Fibroblast of pulmonary artery (primary cell): Measurements from ENCODE around the gene CFAP52.

Source experiments
- DNase-seq: peaks from one replicate; pipeline ENCODE4 v3.0.0-alpha.2; 2010; ENCODE audit warnings: low read depth
- H3K4me3 ChIP-seq: replicated peaks from 2 replicates; pipeline ENCODE4 v1.5.1; 2011; ENCODE audit warnings: low read depth, mild to moderate bottlenecking, control low read depth, low read length, moderate library complexity
- TF ChIP-seq, protein P1 (sequence below): IDR thresholded peaks from 2 replicates; pipeline ENCODE4 v1.5.1; 2011; ENCODE audit warnings: mild to moderate bottlenecking, control low read depth, low read length, inconsistent platforms; ENCODE audit errors: missing control alignments

CFAP52 gene

DNA sequence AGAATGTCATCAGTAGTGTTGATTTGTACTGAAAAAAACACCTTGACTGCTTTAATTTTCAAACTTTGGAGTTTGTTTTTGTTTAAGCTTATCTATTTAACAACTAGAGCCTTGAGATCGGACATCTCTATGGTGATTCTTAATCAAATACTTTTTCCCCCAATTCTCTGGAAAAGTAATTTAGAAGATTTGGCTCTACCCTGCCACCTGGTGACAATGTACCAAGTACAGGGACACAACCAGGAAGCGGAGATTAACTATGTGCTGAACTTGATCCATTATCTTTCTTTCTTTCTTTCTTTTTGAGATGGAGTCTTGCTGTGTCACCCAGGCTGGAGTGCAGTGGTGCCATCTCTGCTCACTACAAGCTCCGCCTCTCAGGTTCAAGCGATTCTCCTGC is 99.6 kb downstream of the CFAP52 start:
- H3K4me3 ChIP-seq = no peak overlapping the region
- no peak for DNase-seq
- TF ChIP-seq, protein P1, sequence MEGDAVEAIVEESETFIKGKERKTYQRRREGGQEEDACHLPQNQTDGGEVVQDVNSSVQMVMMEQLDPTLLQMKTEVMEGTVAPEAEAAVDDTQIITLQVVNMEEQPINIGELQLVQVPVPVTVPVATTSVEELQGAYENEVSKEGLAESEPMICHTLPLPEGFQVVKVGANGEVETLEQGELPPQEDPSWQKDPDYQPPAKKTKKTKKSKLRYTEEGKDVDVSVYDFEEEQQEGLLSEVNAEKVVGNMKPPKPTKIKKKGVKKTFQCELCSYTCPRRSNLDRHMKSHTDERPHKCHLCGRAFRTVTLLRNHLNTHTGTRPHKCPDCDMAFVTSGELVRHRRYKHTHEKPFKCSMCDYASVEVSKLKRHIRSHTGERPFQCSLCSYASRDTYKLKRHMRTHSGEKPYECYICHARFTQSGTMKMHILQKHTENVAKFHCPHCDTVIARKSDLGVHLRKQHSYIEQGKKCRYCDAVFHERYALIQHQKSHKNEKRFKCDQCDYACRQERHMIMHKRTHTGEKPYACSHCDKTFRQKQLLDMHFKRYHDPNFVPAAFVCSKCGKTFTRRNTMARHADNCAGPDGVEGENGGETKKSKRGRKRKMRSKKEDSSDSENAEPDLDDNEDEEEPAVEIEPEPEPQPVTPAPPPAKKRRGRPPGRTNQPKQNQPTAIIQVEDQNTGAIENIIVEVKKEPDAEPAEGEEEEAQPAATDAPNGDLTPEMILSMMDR = no peak

DNA sequence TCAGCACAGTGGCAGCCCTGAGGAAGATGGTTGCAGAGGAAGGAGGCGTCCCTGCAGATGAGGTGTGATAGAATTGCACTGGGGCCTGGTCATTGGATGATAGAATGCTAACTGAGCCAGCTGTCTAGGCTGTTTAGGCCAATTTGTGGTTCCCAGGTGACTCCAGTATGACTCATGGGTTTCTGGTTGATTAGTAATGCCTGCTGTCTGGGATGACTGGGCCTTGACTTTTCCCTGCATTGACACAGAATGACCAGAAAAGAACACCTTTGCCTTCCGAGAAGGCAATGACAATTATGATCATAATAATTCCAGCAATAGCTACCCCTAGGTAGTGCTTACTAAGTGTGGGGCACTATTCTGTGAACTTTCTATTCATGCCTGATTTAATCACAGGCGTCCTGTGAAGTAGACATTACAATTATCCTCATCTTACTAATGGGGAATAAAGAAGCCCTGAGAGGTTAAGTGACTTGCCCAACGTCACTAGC is 100.4 kb downstream of the CFAP52 start:
- TF ChIP-seq, protein P1 = no peak

DNA sequence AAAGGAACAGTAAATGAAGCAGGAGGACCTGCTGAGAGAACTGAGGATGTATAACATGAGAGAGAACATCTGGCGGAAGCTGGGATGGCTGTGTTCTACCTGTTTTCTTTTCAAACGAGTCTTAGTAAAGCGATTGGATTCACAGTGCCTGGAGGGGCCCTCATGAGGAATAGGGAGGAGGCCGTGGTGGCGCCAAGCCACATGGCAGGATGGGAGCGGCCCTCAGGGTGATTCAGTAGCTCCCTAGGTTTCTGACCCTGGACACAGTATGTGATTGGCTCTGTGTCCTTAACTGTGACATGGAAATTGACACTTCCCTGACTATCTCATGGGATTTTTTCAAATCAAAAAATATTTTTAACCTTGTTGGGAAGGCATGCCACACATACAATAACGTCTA is 101.0 kb downstream of the CFAP52 start:
- TF ChIP-seq, protein P1 = no peak
- no peak overlapping the region for H3K4me3 ChIP-seq
- DNase-seq = no peak

More for the DNA sequence above, 100.4 kb downstream of the CFAP52 start:
- H3K4me3 ChIP-seq = no peak overlapping the region
- no peak for DNase-seq

DNA sequence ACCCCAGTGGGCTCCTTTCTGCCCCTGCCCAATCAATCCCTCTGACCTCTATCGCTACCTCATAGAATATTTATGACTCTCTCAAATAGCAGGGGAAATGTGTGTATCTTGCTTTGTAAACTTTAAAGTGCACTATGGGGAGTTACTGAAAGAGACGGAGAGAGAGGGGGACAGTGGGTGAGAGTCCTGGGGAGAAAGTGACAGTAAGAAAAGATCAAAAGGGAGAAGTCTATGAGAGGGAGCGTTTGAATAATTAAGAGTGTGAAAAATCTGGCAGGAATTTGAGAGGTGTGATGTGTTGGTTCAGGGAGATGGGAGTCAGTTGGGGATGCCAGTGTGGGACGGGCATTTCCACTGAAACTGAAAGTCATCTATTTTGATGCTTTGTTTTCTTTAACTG is 101.5 kb downstream of the CFAP52 start:
- no peak for DNase-seq
- H3K4me3 ChIP-seq = no peak overlapping the region
- TF ChIP-seq, protein P1 = no peak

DNA sequence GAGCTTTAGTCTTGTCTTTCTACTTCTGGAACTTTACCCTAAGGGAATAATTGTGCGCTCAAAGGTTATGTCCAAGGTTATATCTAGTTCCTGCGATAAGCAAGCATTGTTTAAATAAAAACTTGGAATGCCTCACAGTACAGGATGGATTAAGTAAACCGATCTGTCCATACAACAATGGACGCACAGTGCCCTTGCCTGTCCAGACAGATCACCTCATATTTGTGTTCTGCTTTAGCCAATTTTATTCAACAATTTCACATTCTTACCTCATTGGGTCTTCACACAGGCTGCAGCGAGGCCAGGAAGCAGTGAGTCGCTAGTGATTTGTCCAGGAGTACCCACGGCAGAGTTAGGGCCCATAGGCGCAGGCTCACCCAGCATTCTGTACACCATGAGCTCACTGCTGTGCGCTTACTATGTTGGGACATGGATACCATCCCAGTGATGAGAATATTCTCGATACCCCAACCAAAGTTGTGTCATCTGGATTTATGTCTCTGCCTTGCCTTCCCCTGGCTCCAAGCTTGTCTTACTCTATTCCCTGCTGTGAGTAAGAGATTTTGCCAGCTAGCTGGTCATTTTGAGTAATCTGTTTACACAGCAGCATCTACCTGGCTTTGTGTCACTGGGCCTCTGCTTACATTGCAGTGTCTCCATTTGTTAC is 108.6 kb downstream of the CFAP52 start:
- H3K4me3 ChIP-seq = no peak overlapping the region
- TF ChIP-seq, protein P1 = no peak
- no peak for DNase-seq
